ENCODE data around the gene AMDHD1. TPM values are rescaled to one million over a fixed set of nuclear protein-coding genes. Genes with fewer than 3 reads are reported as not detected.

Gene AMDHD1
- total and polyA plus RNA-seq, 2 of the 8 experiments (the other 6 are each of a cell fraction or from before 2014, with no cell fraction given): 0.14 TPM; not detected in 1

- TF ChIP-seq, protein P1, sequence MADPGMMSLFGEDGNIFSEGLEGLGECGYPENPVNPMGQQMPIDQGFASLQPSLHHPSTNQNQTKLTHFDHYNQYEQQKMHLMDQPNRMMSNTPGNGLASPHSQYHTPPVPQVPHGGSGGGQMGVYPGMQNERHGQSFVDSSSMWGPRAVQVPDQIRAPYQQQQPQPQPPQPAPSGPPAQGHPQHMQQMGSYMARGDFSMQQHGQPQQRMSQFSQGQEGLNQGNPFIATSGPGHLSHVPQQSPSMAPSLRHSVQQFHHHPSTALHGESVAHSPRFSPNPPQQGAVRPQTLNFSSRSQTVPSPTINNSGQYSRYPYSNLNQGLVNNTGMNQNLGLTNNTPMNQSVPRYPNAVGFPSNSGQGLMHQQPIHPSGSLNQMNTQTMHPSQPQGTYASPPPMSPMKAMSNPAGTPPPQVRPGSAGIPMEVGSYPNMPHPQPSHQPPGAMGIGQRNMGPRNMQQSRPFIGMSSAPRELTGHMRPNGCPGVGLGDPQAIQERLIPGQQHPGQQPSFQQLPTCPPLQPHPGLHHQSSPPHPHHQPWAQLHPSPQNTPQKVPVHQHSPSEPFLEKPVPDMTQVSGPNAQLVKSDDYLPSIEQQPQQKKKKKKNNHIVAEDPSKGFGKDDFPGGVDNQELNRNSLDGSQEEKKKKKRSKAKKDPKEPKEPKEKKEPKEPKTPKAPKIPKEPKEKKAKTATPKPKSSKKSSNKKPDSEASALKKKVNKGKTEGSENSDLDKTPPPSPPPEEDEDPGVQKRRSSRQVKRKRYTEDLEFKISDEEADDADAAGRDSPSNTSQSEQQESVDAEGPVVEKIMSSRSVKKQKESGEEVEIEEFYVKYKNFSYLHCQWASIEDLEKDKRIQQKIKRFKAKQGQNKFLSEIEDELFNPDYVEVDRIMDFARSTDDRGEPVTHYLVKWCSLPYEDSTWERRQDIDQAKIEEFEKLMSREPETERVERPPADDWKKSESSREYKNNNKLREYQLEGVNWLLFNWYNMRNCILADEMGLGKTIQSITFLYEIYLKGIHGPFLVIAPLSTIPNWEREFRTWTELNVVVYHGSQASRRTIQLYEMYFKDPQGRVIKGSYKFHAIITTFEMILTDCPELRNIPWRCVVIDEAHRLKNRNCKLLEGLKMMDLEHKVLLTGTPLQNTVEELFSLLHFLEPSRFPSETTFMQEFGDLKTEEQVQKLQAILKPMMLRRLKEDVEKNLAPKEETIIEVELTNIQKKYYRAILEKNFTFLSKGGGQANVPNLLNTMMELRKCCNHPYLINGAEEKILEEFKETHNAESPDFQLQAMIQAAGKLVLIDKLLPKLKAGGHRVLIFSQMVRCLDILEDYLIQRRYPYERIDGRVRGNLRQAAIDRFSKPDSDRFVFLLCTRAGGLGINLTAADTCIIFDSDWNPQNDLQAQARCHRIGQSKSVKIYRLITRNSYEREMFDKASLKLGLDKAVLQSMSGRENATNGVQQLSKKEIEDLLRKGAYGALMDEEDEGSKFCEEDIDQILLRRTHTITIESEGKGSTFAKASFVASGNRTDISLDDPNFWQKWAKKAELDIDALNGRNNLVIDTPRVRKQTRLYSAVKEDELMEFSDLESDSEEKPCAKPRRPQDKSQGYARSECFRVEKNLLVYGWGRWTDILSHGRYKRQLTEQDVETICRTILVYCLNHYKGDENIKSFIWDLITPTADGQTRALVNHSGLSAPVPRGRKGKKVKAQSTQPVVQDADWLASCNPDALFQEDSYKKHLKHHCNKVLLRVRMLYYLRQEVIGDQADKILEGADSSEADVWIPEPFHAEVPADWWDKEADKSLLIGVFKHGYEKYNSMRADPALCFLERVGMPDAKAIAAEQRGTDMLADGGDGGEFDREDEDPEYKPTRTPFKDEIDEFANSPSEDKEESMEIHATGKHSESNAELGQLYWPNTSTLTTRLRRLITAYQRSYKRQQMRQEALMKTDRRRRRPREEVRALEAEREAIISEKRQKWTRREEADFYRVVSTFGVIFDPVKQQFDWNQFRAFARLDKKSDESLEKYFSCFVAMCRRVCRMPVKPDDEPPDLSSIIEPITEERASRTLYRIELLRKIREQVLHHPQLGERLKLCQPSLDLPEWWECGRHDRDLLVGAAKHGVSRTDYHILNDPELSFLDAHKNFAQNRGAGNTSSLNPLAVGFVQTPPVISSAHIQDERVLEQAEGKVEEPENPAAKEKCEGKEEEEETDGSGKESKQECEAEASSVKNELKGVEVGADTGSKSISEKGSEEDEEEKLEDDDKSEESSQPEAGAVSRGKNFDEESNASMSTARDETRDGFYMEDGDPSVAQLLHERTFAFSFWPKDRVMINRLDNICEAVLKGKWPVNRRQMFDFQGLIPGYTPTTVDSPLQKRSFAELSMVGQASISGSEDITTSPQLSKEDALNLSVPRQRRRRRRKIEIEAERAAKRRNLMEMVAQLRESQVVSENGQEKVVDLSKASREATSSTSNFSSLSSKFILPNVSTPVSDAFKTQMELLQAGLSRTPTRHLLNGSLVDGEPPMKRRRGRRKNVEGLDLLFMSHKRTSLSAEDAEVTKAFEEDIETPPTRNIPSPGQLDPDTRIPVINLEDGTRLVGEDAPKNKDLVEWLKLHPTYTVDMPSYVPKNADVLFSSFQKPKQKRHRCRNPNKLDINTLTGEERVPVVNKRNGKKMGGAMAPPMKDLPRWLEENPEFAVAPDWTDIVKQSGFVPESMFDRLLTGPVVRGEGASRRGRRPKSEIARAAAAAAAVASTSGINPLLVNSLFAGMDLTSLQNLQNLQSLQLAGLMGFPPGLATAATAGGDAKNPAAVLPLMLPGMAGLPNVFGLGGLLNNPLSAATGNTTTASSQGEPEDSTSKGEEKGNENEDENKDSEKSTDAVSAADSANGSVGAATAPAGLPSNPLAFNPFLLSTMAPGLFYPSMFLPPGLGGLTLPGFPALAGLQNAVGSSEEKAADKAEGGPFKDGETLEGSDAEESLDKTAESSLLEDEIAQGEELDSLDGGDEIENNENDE (IDR thresholded peaks at IDR 0.05; ENCODE audit: insufficient replicate concordance, low read length): no peak
- TF ChIP-seq CBX8 (IDR thresholded peaks at IDR 0.05; ENCODE audit: borderline replicate concordance, low read depth, low read length) (no peak), SIN3A (conservative IDR thresholded peaks at IDR 0.05 in 1 of 2, IDR thresholded peaks at IDR 0.05 in 1 of 2; ENCODE audit: low read depth in 1 of 2, low read length in 2 of 2) (no peak), CTCF (IDR thresholded peaks at IDR 0.05; ENCODE audit: control extremely low read depth in 1 of 3, insufficient read depth in 1 of 3, low read depth in 1 of 3, low read length in 3 of 3) (no peak), BRCA1 (IDR thresholded peaks at IDR 0.05; ENCODE audit: low read depth, low read length) (no peak), NANOG (IDR thresholded peaks at IDR 0.05; ENCODE audit: insufficient read depth, low read depth, low read length, poor library complexity, severe bottlenecking) (no peak), KDM4A (IDR thresholded peaks at IDR 0.05; ENCODE audit: low read depth, low read length, severe bottlenecking) (no peak)
Observed at GRCh38 chr12:95993907-95994306, 50.8 kb downstream of the AMDHD1 start (continued).
